Large intestine (tissue), 3 donors: ENCODE measurements around the gene PLAGL2. TPM values are rescaled to one million over a fixed set of nuclear protein-coding genes. Genes with fewer than 3 reads are reported as not detected.

Experiments used
- DNase-seq, 2 donors: peaks; one replicate each; pipeline versions ENCODE4 v3.0.0 to v3.0.0-alpha.2; 2013
- H3K27ac ChIP-seq: one replicate; pipeline ENCODE4 v1.5.1; 2013; ENCODE audit warnings: low read length
- H3K27me3 ChIP-seq: 2 replicates; pipeline ENCODE4 v1.6.1; 2013; ENCODE audit warnings: low read length; ENCODE audit not compliant: control insufficient read depth, insufficient read depth
- H3K36me3 ChIP-seq: 2 replicates; pipeline ENCODE4 v1.6.1; 2013; ENCODE audit warnings: low read length; ENCODE audit not compliant: control insufficient read depth, insufficient read depth
- H3K4me1 ChIP-seq: one replicate; pipeline ENCODE4 v1.6.1; 2013; ENCODE audit warnings: low read length; ENCODE audit not compliant: control insufficient read depth, insufficient read depth
- H3K4me3 ChIP-seq: one replicate; pipeline ENCODE4 v1.5.1; 2013; ENCODE audit warnings: low read length
- H3K9me3 ChIP-seq: one replicate; pipeline ENCODE4 v1.6.1; 2013; ENCODE audit warnings: mild to moderate bottlenecking, low read depth, low read length, moderate library complexity; ENCODE audit not compliant: control insufficient read depth
- WGBS: methylation state at CpG from one replicate; pipeline ENCODE4 v1.1.5; 2013; ENCODE audit warnings: low lambda C conversion rate; ENCODE audit not compliant: insufficient coverage; 5-methylcytosine and 5-hydroxymethylcytosine counted together
- polyA plus RNA-seq: library from polyadenylated mRNA; unstranded; fragments of 120-200 nt; gene quantifications from one replicate; pipeline ENCODE4 v1.2.1, GENCODE V29; 2013

Gene PLAGL2
- polyA plus RNA-seq, 1 donor, result 118 TPM

DNA sequence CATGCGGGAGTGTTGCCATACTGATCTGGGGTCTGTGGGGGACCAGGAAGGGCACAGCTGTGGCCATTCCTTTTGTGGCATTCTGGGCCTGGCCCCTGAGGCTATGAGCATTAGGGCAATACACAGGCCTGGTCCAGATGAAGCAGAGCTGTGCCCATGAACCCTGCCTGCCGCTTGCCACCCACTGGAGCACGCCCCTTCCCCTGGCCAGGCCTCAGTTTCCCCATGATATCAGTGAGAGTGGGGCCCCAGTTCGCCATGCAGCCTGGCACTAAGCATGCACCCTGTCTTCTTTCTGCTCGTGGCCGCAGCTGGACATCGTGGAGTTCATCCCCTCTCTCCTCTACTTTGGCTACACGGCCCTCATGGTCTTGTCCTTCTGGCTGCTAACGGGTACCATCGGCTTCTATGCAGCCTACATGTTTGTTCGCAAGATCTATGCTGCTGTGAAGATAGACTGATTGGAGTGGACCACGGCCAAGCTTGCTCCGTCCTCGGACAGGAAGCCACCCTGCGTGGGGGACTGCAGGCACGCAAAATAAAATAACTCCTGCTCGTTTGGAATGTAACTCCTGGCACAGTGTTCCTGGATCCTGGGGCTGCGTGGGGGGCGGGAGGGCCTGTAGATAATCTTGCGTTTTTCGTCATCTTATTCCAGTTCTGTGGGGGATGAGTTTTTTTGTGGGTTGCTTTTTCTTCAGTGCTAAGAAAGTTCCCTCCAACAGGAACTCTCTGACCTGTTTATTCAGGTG is 42.4 kb downstream of the PLAGL2 start:
- no peaks in the 10 kb centered on the region for H3K4me1 ChIP-seq
- H3K36me3 ChIP-seq, result peaks cover 54% of the 10 kb centered on the region
- no peak overlapping the region for H3K27ac ChIP-seq
- H3K4me3 ChIP-seq, result no peak overlapping the region
- DNase-seq, result no peak
- no peaks in the 10 kb centered on the region for H3K27me3 ChIP-seq
- no peaks in the 10 kb centered on the region for H3K9me3 ChIP-seq
- WGBS, result 100% methylated on average over 2 of the region's 21 CpGs

DNA sequence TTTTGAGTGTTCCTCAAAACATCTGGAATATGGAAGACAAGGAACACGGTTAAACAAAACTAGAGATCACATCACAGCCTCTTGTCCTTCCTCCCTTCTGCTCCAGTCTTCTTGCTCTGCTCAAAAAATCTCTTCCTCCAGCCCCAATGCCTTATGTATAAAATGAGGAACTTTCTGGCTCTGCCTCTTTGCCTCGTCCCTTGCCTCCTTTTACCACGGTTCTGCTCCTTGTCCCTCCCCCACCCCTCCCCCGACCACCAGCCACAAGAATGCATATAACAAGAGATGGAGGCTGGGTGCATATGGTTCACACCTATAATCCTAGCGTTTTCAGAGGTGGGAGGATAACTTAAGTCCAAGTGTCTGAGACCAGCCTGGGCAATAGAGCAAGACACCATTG is 43.6 kb downstream of the PLAGL2 start:
- H3K27me3 ChIP-seq, result no peaks in the 10 kb centered on the region
- peaks cover 66% of the 10 kb centered on the region for H3K36me3 ChIP-seq
- no peak for DNase-seq
- no peaks in the 10 kb centered on the region for H3K9me3 ChIP-seq
- no peak overlapping the region for H3K4me3 ChIP-seq
- no peak overlapping the region for H3K27ac ChIP-seq
- no peaks in the 10 kb centered on the region for H3K4me1 ChIP-seq
- no CpG with 5 or more reads among the region's 5 CpGs for WGBS

DNA sequence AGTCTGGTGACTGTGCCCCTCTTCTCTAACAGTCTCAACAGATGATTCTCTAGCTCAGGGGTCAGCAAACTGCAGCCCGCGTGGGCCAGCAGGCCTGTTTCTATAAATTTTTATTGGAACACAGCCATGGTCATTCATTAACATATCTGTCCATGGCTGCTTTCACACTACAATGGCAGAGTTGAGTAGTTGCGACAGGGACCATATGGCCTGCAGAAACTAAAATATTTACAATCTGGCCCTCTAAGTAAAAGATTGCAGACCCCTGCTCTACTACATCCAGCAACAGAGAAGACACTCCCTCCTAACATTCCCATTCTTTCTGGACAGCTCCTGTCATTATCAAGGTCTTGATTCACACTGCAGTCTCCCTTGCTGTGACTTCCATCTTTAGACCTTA is 45.2 kb downstream of the PLAGL2 start:
- Histone ChIP-seq H3K36me3 (peaks cover 80% of the 10 kb centered on the region), H3K27me3 (no peaks in the 10 kb centered on the region), H3K27ac (no peak overlapping the region), H3K4me1 (no peaks in the 10 kb centered on the region), H3K9me3 (no peaks in the 10 kb centered on the region), H3K4me3 (no peak overlapping the region)
- no peak for DNase-seq
- no CpG with 5 or more reads among the region's 3 CpGs for WGBS

DNA sequence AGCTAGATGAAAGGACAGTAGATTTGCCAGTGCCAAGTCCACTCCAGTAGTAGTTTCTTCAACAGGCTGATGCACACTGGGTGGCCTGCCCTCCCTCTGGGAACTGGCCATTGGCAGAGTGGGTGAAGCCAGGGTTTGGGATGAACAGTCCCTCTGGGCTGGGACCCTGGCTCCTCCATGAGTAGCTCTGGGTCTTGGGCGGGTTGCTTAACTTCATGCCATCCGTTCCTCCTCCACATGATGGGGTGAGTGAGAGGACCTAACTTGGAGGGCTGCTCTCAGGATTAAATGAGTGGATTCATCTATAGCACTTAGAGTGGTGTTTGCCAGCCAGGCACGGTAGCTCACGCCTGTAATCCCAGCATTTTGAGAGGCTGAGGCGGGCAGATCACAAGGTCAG is 47.2 kb downstream of the PLAGL2 start:
- H3K36me3 ChIP-seq, result peaks cover 67% of the 10 kb centered on the region
- WGBS, result no CpG with 5 or more reads among the region's 5 CpGs
- no peak overlapping the region for H3K27ac ChIP-seq
- DNase-seq, result no peak
- no peaks in the 10 kb centered on the region for H3K9me3 ChIP-seq
- H3K4me1 ChIP-seq, result peaks cover 5% of the 10 kb centered on the region
- no peak overlapping the region for H3K4me3 ChIP-seq
- no peaks in the 10 kb centered on the region for H3K27me3 ChIP-seq

DNA sequence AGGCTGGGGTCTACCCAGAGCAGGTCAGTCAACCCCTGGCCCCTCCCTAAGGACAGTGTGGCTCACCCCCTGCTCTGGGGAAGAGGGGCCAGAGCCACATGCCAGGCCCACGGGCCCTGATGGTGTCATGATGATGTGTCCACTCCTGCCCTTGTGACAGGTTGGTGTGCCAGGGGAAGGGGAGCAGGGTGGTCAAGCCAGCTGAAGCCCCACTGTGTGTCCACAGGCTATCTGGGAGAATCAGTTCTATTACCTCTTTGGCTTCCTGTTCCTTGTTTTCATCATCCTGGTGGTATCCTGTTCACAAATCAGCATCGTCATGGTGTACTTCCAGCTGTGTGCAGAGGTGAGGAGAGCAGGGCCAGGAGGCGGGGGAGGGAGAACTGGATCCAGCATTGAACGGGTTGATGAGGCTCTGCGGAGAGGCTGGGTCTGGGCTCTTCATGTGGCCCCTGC is 47.7 kb downstream of the PLAGL2 start:
- WGBS, result no CpG with 5 or more reads among the region's 5 CpGs
- H3K27me3 ChIP-seq, result no peaks in the 10 kb centered on the region
- no peak for DNase-seq
- no peak overlapping the region for H3K4me3 ChIP-seq
- H3K36me3 ChIP-seq, result peaks cover 67% of the 10 kb centered on the region
- no peaks in the 10 kb centered on the region for H3K9me3 ChIP-seq
- H3K27ac ChIP-seq, result no peak overlapping the region
- H3K4me1 ChIP-seq, result peaks cover 10% of the 10 kb centered on the region

DNA sequence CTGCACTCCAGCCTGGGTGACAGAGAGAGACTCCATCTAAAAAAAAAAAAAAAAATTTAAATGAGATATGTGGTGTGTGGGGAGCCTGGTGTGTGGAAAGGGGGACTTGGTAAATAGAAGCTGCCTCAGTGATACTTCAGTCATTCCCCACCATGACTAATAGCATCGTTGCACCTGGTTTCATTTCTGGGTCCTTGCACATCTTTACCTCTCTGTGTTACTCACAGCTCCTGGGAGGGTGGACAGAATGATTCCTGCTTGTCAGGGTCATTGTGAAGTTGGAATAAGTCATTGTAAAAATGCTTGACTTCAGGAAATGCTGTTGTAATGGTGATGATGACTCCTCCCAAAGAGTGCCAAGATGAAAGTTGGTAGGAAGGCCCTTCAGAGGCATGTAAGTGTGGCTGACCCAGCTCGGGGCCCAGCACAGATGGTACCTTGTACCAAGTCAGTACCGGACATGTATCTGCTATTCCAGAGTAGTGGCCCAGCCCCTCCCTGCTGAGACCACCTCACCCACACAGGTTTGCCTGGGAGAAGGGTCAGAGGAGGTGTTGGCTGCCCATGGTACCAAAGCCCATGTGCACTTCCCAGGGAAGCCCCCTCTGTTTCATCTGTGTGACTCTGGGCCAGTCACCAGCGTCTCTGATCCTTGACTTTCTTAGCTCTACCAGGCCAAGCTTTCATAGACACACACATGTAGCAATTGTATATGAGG is 48.4 kb downstream of the PLAGL2 start:
- H3K4me1 ChIP-seq, result peaks cover 12% of the 10 kb centered on the region
- no peaks in the 10 kb centered on the region for H3K27me3 ChIP-seq
- no peak overlapping the region for H3K4me3 ChIP-seq
- DNase-seq, result no peak
- no peak overlapping the region for H3K27ac ChIP-seq
- H3K9me3 ChIP-seq, result no peaks in the 10 kb centered on the region
- peaks cover 64% of the 10 kb centered on the region for H3K36me3 ChIP-seq
- no CpG with 5 or more reads among the region's 4 CpGs for WGBS

DNA sequence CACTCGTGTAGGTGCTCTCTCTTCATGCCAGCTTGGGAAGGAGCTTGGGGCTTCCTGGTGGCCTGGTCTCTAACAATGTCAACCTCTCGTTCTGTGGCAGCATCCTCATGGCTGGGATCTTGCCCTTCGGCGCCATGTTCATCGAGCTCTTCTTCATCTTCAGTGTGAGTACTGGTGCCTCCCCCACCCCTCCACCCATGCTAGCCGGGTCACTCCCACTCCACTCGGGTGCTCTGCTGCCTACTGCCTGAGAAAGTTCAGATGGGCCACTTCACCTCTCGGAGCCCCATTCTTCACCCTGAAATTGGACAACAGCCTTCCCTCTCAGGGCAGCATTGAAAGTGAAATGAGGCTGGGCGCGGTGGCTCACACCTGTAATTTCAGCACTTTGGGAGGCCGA is 49.2 kb downstream of the PLAGL2 start:
- DNase-seq, result no peak
- H3K4me1 ChIP-seq, result peaks cover 12% of the 10 kb centered on the region
- H3K27ac ChIP-seq, result no peak overlapping the region
- H3K9me3 ChIP-seq, result no peaks in the 10 kb centered on the region
- no CpG with 5 or more reads among the region's 11 CpGs for WGBS
- H3K4me3 ChIP-seq, result no peak overlapping the region
- H3K36me3 ChIP-seq, result peaks cover 70% of the 10 kb centered on the region
- H3K27me3 ChIP-seq, result no peaks in the 10 kb centered on the region

DNA sequence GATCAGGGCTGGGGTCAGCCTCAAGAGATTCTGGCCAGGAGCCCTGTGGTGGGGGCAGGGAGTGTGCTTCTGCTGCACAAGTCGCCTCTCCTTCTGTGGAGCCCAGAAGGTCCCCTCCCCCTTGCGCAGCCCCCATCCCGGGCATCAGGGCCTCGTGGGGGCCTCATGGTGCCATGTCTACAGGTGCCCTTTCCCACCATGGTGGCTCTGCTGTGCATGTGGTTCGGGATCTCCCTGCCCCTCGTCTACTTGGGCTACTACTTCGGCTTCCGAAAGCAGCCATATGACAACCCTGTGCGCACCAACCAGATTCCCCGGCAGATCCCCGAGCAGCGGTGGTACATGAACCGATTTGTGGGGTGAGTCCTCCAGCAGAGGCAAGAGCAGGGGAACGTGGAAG is 49.9 kb downstream of the PLAGL2 start:
- H3K27ac ChIP-seq, result no peak overlapping the region
- H3K27me3 ChIP-seq, result no peaks in the 10 kb centered on the region
- peaks cover 15% of the 10 kb centered on the region for H3K4me1 ChIP-seq
- no peak overlapping the region for H3K4me3 ChIP-seq
- no peak for DNase-seq
- H3K36me3 ChIP-seq, result peaks cover 74% of the 10 kb centered on the region
- H3K9me3 ChIP-seq, result no peaks in the 10 kb centered on the region
- no CpG with 5 or more reads among the region's 14 CpGs for WGBS

DNA sequence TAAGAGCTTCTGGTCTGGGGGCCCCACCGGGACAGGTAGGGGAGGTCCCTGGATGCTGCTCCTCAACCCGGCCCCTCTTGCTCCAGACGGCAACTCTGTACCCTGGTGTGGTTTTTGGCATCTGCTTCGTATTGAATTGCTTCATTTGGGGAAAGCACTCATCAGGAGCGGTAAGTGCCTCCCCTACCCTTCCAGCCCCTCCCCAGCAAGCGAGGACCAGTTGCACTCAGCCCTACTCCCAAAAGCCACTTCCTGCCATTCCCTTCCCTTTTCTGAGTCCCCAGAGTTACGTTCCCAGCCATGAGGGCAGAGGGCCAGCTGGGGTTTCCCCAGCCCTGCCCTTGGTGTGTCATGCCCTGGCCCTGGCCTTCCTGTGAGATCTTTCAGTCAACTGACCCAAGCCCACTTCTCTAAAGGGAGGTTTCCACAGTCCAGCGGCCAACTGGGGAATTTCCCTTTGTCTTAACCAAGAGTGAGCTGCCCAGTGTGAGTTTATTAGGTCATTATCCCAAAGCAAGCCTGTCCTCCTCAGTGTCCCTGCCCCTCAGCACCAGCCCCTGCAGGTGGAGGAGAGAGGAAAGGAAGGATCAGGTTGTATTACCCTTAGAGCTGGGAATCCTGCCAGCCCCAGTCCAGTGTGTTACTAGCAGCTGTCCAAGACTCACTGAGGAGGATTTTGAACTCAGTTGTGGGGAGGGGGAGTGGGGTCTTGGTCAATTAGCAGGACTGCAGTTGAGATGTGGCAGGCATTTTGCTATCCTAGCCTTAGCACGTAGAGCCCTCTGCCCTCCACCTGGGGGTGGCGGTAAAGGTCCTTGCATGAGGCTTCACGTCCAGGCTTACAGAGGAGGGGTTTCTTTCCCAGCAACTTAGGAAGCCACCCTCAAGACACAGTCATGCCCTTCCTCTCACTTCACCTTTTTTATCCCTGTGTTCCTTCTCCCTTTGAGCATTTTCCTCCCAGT is 52.2 kb downstream of the PLAGL2 start:
- Histone ChIP-seq H3K36me3 (peaks cover 74% of the 10 kb centered on the region), H3K4me1 (peaks cover 22% of the 10 kb centered on the region), H3K27ac (peak overlapping the region; percentile 47), H3K9me3 (no peaks in the 10 kb centered on the region), H3K27me3 (no peaks in the 10 kb centered on the region), H3K4me3 (no peak overlapping the region)
- DNase-seq, result peak; percentile 62 to 72
- no CpG with 5 or more reads among the region's 11 CpGs for whole genome bisulfite sequencing

DNA sequence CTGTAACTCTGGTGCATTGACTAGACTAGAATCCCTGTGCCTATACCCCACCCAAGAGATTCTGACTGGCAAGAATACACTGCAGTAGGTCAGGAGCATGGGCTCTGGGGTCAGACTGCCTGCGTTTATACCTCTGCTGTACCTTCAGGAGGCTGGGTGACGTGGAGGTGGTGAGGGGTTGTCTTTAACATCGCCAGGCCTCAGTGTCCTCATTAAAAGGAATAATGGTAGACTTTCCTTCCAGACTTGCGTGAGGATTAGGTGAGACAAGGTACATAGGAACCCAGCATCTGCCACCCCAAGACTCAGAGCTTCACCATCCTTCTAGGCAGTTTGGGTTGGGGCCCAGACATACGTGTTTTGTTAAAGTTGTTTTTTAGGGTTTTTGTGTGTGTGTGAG is 53.8 kb downstream of the PLAGL2 start:
- DNase-seq, result no peak
- no CpG with 5 or more reads among the region's 5 CpGs for WGBS
- Histone ChIP-seq H3K9me3 (no peaks in the 10 kb centered on the region), H3K27me3 (no peaks in the 10 kb centered on the region), H3K4me3 (no peak overlapping the region), H3K36me3 (peaks cover 70% of the 10 kb centered on the region), H3K27ac (no peak overlapping the region), H3K4me1 (peaks cover 22% of the 10 kb centered on the region)
